LHCN-M2 (cell line): ENCODE data around the gene MRPL19. TPM values are rescaled to one million over a fixed set of nuclear protein-coding genes. Genes with fewer than 3 reads are reported as not detected.
A peak's percentile ranks its signal among the peaks of the same experiment; 100 is the strongest.

ENCODE experiments used
- DNase-seq: peaks from one replicate; pipeline ENCODE4 v3.0.0-alpha.2; 2012; ENCODE audit warnings: low read depth
- polyA plus RNA-seq: library from polyadenylated mRNA; unstranded; fragments of >200 nt; gene quantifications from one replicate; pipeline ENCODE4 v1.2.1, GENCODE V29; 2012; ENCODE audit warnings: missing spikeins
- total RNA-seq: library from RNA; depleted of rRNA; stranded (reverse); fragments of >200 nt; gene quantifications from 2 replicates; pipeline ENCODE4 v1.2.3, GENCODE V29; 2014; rRNA removed

Gene MRPL19
- total RNA-seq = 55.6 and 76.4 TPM in 2 replicates
- polyA plus RNA-seq = 22.4 TPM

- DNase-seq = peak; percentile 93
Observed at GRCh38 chr2:75646583-75647425, at the start of gene MRPL19. MRPL19 (plus strand) TSS chr2:75646783; CDS start chr2:75646808, 25 bp downstream.

- no peak for DNase-seq
Observed at GRCh38 chr2:75596784-75597183, 49.8 kb upstream of the MRPL19 start.

GRCh38 chr2:75597949-75598348 is 48.6 kb upstream of the MRPL19 start:
- no peak for DNase-seq

DNA sequence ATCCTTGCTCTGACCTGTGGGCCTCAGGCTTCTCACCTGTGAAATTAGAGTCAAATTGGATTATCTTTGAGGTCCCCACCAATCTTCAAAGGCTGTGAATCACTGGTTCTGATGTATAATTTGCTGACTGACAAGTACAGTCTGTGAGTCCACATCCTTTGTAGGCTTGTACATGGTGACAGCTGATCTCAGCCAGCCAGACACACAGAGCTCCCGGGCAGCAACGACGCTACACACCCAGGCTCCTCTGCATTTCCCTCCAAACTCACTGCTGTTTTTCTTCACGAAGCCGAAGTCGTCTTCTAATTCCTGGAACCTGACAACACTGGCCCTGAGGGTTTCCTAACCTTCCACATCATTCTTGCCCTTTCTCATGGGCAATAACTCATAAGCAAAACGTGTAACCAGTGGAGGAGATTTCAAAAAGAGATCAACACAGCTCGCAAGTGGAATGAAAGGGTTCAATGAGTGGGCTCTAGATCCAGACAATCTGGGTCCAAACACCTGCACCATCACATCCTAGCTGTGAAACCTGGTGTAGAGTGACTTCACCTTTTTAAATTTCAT is 47.9 kb upstream of the MRPL19 start:
- no peak for DNase-seq

DNA sequence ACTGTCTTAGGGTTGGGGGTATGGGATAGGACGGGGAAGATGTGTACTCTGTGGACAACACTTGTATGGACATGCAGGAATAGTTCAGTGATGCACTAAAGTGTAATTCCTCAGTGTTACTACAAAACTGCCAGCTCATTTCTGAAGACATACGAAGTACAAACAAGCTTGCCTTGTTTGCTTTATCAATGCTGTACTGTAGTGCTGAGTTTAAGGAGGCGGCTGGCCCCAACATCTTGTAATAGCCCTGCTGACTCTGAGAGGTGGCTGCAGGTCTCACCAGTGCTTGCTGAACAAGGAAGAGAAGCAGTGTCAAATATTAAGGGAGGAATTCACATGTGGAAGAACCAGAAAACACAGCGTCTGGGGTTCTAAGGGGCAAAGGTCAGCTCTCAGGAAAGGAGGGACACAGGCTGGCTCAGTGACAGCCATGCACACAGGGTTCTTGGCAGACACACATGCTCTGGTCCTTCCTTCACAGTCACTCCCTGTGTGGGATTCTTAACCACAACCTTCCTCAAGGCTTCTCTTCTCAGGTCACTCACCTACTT is 46.0 kb upstream of the MRPL19 start:
- DNase-seq = no peak

- peak; percentile 71 for DNase-seq
Observed at GRCh38 chr2:75602724-75603342, 43.8 kb upstream of the MRPL19 start.

- no peak for DNase-seq
Observed at GRCh38 chr2:75603477-75603876, 43.1 kb upstream of the MRPL19 start.

DNA sequence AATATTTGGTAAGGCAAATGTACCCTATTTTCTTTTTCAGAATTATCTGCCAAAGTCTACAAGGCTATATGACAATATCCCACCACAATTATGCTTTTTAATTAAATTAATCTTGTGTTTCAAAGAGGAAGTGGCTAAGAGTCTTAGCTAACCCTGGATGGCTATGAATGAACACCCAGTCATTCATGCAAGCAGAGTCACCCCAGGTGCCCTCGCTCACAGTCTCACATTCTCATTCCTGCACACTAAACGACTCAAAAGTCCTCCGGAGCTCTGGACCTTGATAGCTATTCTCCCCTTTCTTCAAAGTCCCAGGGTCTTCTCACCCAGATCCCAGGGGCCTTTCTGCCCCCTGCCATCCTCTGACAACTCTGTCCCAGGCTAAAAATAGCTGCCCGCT is 42.1 kb upstream of the MRPL19 start:
- DNase-seq = no peak

DNA sequence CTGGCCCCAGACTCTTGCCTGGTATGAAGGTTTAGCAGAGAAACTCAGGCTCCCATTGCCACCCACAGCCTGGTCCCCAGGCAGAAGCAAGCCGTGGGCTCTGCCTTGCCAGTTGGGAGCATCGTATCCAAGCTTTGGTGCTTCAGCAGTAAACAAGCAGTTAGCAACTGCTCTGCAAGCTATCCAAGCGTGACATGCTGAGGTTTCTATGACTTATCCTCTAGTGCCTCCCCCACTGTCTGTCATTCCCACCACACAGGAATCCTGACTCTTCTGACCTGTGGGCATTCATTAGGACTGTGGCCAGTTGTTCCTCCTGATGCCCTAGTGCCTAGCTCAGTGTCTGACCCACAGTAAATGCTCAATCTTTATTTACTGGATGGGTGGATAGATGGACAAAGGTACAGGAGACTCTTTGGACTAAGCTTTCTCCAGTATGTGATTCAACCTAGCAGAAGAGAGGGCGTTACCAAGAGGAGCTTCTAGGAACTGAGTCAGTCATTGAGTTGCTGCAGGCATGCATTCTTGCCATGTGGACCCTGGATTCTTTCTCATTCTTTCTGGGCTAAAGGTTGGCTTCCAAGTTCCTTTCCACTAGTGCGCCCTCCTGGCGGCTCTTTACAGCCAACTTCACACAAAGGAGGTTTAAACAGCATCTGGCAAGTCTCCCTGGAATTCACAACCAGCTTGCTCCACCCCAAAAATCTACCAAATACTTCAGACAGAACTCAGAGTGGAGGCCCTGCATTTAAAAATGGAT is 40.6 kb upstream of the MRPL19 start:
- peak; percentile 90 for DNase-seq

GRCh38 chr2:75606761-75607399 is 39.7 kb upstream of the MRPL19 start:
- DNase-seq = peak; percentile 50

GRCh38 chr2:75607400-75607798 is 39.2 kb upstream of the MRPL19 start:
- DNase-seq = no peak

DNA sequence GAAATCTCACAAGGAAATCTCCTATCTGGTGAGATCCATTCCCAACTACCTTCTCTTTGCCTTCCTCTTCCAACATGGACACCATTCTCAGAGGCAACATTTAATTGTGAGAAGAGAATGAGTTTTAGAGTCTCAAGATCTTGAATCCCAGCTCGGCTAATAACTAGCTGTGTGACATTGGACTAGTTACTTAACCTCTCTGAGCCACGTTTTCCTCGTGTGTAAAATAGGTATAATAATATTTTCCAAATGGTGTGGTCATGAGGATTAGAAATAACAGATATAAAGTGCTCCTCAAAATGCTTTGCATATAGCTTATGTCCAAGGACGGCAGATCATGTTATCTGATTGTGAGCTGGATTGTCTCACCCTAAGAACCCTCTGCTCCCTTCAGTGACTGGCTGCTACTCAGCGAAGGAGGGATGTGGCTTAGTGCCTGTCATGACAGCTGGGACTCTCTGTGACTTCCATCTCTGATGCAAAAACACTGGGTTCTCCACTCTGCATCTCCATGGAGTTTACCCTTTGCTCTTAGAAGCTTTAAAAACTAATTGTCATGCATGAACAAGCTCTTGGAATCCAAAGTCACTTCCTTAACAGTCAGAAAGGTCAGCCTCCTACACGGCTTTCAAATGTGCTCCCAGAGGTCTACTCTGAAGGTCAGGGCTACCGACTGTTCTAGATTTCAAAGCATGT is 38.4 kb upstream of the MRPL19 start:
- DNase-seq = no peak

- DNase-seq = peak; percentile 44
Observed at GRCh38 chr2:75608684-75609333, 37.8 kb upstream of the MRPL19 start.

DNA sequence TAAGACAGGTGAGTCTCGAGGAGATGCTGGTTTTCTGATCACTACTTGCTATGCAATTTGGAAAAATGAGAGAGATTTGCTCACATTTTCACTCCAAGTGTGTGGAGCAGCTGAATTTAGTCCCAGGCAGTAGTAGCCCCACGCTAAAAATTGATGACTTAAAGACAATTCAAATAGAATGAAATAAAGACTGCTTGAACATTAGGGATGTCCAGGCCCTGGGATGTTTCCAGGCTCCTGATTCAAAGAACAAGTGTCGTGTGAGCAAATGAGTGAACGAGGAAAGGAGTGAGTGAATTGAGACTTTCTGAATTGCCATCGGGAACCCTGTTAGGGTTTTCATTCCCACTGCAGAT is 37.3 kb upstream of the MRPL19 start:
- no peak for DNase-seq

GRCh38 chr2:75609937-75610508 is 36.6 kb upstream of the MRPL19 start:
- no peak for DNase-seq

DNA sequence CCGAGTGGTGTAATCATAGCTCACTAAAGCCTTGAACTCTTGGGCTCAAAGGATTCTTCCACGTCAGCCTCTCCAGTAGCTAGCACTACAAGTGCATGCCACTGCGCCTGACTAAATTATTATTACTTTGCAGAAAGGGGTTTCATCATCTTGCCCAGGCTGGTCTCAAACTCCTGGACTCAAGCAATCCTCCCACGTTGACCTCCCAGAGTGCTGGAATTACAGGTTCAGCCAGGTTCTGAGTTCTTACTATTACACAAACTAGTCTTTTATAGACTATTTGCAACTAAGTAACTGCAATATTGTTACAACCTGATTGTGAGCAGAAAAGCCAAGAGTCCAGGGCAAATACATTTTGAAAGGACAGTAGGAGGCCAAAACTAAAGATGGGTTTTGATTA is 35.9 kb upstream of the MRPL19 start:
- DNase-seq = no peak

GRCh38 chr2:75612108-75612861 is 34.3 kb upstream of the MRPL19 start:
- no peak for DNase-seq

DNA sequence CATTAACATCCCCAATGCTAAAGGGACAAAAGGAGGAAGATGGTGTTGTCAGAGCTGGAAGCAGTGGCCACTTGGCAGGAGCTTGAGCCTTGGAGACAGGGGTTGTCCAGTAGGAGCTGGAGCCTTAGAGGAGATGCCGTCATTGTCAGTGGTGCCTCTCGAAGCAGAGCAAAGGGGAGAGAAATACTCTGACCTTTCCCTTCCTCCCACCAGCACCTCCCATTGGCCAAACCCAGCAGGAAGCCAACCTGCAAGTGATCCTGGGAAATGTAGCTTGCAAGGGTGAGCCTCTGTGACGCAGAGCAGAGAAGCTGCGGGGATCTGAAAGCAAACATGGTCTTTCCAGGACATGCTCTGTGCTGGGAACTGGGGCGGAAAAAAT is 33.7 kb upstream of the MRPL19 start:
- no peak for DNase-seq

GRCh38 chr2:75614162-75614651 is 32.4 kb upstream of the MRPL19 start:
- no peak for DNase-seq
